HEK293T (cell line): ENCODE results near the gene PROSER2.

Experiments
- PKNOX1 ChIP-seq: fragments of 450-650 bp; IDR thresholded peaks from 2 replicates; pipeline ENCODE4 v1.6.1; 2016
- SP1 ChIP-seq: fragments of 450-650 bp; IDR thresholded peaks from 2 replicates; pipeline ENCODE4 v1.6.1; 2017
- ZNF384 ChIP-seq: fragments of 450-650 bp; IDR thresholded peaks from 2 replicates; pipeline ENCODE4 v1.6.1; 2016

GRCh38 chr10:11901454-11901832, 78.3 kb downstream of the PROSER2 start:
- no peak for TF ChIP-seq ZNF384
- TF ChIP-seq SP1, result no peak
- no peak for TF ChIP-seq PKNOX1
